Calu3 (cell line): ENCODE data around the gene TAF15. TPM values are rescaled to one million over a fixed set of nuclear protein-coding genes. Genes with fewer than 3 reads are reported as not detected.
A peak's percentile ranks its signal among the peaks of the same experiment; 100 is the strongest.

ENCODE experiments used
- BruUV-seq: library from RNA; stranded (reverse); fragments of 400-500 nt; replicated peaks from 2 replicates; lab custom pipeline; 2021; lab: Mats Ljungman, UMichigan
- CTCF ChIA-PET: fragments of 300-600 bp; sonication (Branson Sonifier 250); formaldehyde crosslinking; loops from one replicate; lab custom pipeline; 2022; ENCODE audit warnings: antibody characterized with exemption; lab: Charles Lee
- DNase-seq: peaks from one replicate; pipeline ENCODE4 v3.0.0; 2022
- H3K27ac Mint-ChIP-seq: one replicate; pipeline ENCODE4 v1.8.0; 2022; ENCODE audit warnings: mixed read lengths; ENCODE audit not compliant: unreplicated experiment
- H3K27me3 Mint-ChIP-seq: one replicate; pipeline ENCODE4 v1.8.0; 2022; ENCODE audit warnings: mixed read lengths; ENCODE audit not compliant: unreplicated experiment
- H3K36me3 Mint-ChIP-seq: one replicate; pipeline ENCODE4 v1.8.0; 2022; ENCODE audit warnings: mild to moderate bottlenecking, moderate library complexity, mixed read lengths; ENCODE audit not compliant: insufficient read depth, unreplicated experiment
- H3K4me1 Mint-ChIP-seq: one replicate; pipeline ENCODE4 v1.8.0; 2022; ENCODE audit warnings: mild to moderate bottlenecking, low read depth, mixed read lengths; ENCODE audit not compliant: unreplicated experiment
- H3K4me3 Mint-ChIP-seq: one replicate; pipeline ENCODE4 v1.8.0; 2022; ENCODE audit warnings: mild to moderate bottlenecking, low read depth, moderate library complexity, mixed read lengths; ENCODE audit not compliant: unreplicated experiment
- H3K9me3 Mint-ChIP-seq: one replicate; pipeline ENCODE4 v1.8.0; 2022; ENCODE audit warnings: low read depth, mixed read lengths; ENCODE audit not compliant: unreplicated experiment
- intact Hi-C: fragments of 100-400 bp; cut with micrococcal nuclease; formaldehyde crosslinking; loops from one replicate; pipeline ENCODE4 v1.10.0; 2022; ENCODE audit not compliant: unreplicated experiment
- total RNA-seq: library from RNA; stranded (reverse); gene quantifications from 2 replicates; pipeline ENCODE4 v1.2.3, GENCODE V29; 2022
- TF ChIP-seq, protein P1 (sequence below): fragments of 200-600 bp; IDR thresholded peaks from one replicate; pipeline ENCODE4 v1.8.0; 2022; ENCODE audit warnings: antibody characterized with exemption; ENCODE audit not compliant: unreplicated experiment

Gene TAF15
- total RNA-seq, 1 experiment from 2014 or later, result 286 TPM

DNA sequence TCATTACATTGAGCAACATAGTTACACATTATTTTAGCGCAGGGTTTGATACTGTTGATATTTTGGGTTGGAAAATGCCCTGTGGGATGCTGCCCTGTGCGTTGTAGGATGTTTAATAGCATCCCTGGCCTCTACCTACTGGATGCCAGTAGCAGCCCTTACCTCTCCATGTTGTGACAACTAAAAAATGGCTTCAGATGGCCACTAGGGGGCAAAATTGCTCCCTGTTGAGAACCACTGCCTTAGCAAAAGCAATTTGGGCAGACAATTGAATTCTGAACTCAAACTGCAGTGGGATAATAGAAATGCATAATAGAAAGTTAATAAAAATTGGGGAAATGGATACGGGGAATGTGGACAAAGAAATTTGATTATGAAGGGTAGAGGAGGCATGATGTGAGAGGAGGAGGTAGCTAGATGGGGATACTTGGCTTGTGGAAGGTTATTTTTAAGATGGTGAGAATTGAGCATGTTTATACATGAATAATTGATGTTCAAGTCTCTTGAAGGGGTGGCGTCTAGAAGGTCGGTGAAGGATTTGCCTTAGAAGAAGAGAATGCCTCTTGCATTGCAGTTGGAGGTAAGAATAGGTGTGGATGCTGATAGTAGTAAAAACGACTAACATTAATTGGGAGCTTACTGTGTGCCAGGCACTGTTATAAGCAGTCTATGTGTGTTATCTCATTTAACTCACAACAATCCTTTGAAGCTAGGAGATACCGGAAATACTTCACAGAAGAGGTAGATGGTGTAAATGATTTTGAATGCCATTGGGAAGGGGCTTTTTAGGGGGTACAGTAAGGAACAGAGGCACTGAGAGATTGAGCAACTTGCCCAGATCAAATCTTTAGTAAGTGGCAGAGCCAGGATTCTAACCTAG is 40.4 kb downstream of the TAF15 start:
- DNase-seq, result peak; percentile 56
- Mint-ChIP-seq H3K9me3 (no peaks in the 10 kb centered on the region), H3K4me1 (no peaks in the 10 kb centered on the region), H3K27ac (no peak overlapping the region), H3K36me3 (peaks cover 68% of the 10 kb centered on the region), H3K4me3 (no peak overlapping the region), H3K27me3 (no peaks in the 10 kb centered on the region)
- CTCF ChIA-PET, result no interaction called here
- TF ChIP-seq, protein P1, sequence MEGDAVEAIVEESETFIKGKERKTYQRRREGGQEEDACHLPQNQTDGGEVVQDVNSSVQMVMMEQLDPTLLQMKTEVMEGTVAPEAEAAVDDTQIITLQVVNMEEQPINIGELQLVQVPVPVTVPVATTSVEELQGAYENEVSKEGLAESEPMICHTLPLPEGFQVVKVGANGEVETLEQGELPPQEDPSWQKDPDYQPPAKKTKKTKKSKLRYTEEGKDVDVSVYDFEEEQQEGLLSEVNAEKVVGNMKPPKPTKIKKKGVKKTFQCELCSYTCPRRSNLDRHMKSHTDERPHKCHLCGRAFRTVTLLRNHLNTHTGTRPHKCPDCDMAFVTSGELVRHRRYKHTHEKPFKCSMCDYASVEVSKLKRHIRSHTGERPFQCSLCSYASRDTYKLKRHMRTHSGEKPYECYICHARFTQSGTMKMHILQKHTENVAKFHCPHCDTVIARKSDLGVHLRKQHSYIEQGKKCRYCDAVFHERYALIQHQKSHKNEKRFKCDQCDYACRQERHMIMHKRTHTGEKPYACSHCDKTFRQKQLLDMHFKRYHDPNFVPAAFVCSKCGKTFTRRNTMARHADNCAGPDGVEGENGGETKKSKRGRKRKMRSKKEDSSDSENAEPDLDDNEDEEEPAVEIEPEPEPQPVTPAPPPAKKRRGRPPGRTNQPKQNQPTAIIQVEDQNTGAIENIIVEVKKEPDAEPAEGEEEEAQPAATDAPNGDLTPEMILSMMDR, result peak; percentile 52
- BruUV-seq, result no TSS peak
- intact Hi-C loops, result no loop called here

DNA sequence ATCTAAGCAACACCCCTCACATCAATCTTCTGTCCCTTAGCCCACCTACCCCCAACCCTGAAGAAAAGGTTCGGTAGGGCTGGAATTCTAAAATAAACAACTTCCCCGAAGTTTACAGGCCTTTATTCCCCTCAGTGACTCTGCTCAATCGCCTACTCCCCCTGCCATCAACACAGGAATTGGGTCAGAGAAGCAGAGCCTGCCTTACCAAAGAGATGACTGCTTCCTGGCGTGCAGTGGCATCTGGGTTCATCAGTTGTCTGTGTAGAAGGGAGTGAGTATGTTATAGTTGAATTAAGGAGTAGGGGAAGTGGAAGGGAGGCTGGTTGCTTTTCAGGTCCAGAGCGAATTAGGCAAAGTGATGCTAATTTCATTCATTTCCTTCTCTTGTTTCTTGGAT is 46.7 kb downstream of the TAF15 start:
- Mint-ChIP-seq H3K36me3 (peaks cover 36% of the 10 kb centered on the region), H3K9me3 (no peaks in the 10 kb centered on the region), H3K27ac (no peak overlapping the region), H3K4me1 (no peaks in the 10 kb centered on the region), H3K27me3 (no peaks in the 10 kb centered on the region), H3K4me3 (no peak overlapping the region)
- TF ChIP-seq, protein P1, result no peak
- CTCF ChIA-PET, result no interaction called here
- no peak for DNase-seq
- intact Hi-C loops, result no loop called here
- no TSS peak for BruUV-seq

DNA sequence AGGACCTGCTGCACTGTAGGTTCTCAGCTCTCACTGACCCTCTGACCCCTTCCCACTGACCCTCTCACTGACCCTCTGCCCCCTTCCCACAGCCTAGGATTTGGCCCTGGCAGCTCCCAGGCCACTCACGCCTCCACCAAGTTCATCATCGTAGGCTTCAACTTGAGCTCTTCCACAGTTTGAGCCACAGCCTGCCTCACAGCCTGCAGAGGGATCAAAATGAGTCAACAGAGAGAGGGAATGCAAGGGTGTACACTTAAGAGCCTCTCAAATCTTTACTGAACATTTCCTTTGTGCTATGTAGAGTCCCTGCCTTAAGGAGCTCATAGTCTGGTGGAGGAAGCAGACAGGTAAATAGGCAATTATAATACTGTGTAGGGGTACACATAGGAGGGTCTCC is 47.3 kb downstream of the TAF15 start:
- BruUV-seq, result no TSS peak
- no peaks in the 10 kb centered on the region for H3K4me1 Mint-ChIP-seq
- CTCF ChIA-PET, result no interaction called here
- H3K27me3 Mint-ChIP-seq, result no peaks in the 10 kb centered on the region
- intact Hi-C loops, result no loop called here
- H3K27ac Mint-ChIP-seq, result no peak overlapping the region
- H3K9me3 Mint-ChIP-seq, result no peaks in the 10 kb centered on the region
- TF ChIP-seq, protein P1, result no peak
- no peak overlapping the region for H3K4me3 Mint-ChIP-seq
- DNase-seq, result no peak
- H3K36me3 Mint-ChIP-seq, result peaks cover 30% of the 10 kb centered on the region

DNA sequence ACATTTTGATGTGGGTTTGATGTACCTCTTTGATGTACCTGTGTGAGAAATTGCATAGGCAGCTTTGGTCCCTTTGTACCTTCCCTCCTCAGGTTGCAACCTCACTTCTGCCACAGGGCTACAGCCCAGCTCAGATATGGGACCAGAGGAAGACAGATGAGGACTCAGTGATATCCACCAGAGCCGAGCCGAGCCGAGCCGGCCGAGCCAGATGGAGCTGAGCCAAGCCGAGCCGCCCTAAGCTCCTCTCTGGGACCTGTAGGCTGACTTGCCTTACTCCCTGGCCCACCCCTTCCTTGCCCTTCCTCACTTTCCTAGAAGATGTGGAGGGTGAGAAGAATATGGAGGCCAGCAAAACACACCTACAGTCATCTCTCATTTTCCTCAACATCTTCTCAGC is 55.6 kb downstream of the TAF15 start:
- Mint-ChIP-seq H3K4me1 (no peaks in the 10 kb centered on the region), H3K27ac (no peak overlapping the region), H3K9me3 (no peaks in the 10 kb centered on the region), H3K4me3 (no peak overlapping the region), H3K27me3 (no peaks in the 10 kb centered on the region), H3K36me3 (no peaks in the 10 kb centered on the region)
- TF ChIP-seq, protein P1, result no peak
- no peak for DNase-seq
- BruUV-seq, result no TSS peak
- CTCF ChIA-PET, result no interaction called here
- intact Hi-C loops, result no loop called here
